ENCODE measurements around the gene GALNT17.

The GALNT17 gene

GRCh38 chr7:71649812-71650211 is 517.9 kb downstream of the GALNT17 start:
- H3K4me1 ChIP-seq (ENCODE audit: control insufficient read depth, insufficient read depth, low read length): no peaks in the 10 kb centered on the region
- no peak overlapping the region for H3K27ac ChIP-seq (ENCODE audit: extremely low read depth, low read depth, low read length)
- POLR2A ChIA-PET: no interaction called here
- H3K36me3 ChIP-seq (ENCODE audit: control insufficient read depth in 2 of 2, insufficient read depth in 1 of 2, low read length in 2 of 2): no peaks in the 10 kb centered on the region
- no peak overlapping the region for H3K4me3 ChIP-seq (ENCODE audit: low read depth, low read length)
- CTCF ChIA-PET: no interaction called here
- TF ChIP-seq MEIS1 (CRISPR knock-in tag; IDR thresholded peaks at IDR 0.05; ENCODE audit: borderline replicate concordance) (no peak), ZNF121 (tag by site-specific recombination; IDR thresholded peaks at IDR 0.05) (no peak), HOXD13 (CRISPR knock-in tag; IDR thresholded peaks at IDR 0.05; ENCODE audit: borderline replicate concordance) (no peak), ZNF280C (tag by site-specific recombination; IDR thresholded peaks at IDR 0.05) (no peak), ZNF292 (tag by site-specific recombination; IDR thresholded peaks at IDR 0.05; ENCODE audit: borderline replicate concordance, low read depth) (no peak), GFI1B (tag by site-specific recombination; IDR thresholded peaks at IDR 0.05) (no peak), KLF17 (tag by site-specific recombination; IDR thresholded peaks at IDR 0.05) (no peak), ZNF518A (tag by site-specific recombination; conservative IDR thresholded peaks at IDR 0.05; ENCODE audit: low read depth) (no peak)
- no peaks in the 10 kb centered on the region for H3K9me3 ChIP-seq (ENCODE audit: control insufficient read depth, insufficient read depth, low read depth, low read length)

- ChIA-PET POLR2A (no interaction called here), CTCF (no interaction called here)
- H3K27ac ChIP-seq (ENCODE audit: extremely low read depth, low read depth, low read length): no peak overlapping the region
- H3K4me3 ChIP-seq (ENCODE audit: low read depth, low read length): no peak overlapping the region
- no peaks in the 10 kb centered on the region for H3K4me1 ChIP-seq (ENCODE audit: control insufficient read depth, insufficient read depth, low read length)
- H3K36me3 ChIP-seq (ENCODE audit: control insufficient read depth in 2 of 2, insufficient read depth in 1 of 2, low read length in 2 of 2): no peaks in the 10 kb centered on the region
- no peaks in the 10 kb centered on the region for H3K9me3 ChIP-seq (ENCODE audit: control insufficient read depth, insufficient read depth, low read depth, low read length)
- TF ChIP-seq ZNF692 (tag by site-specific recombination; IDR thresholded peaks at IDR 0.05): no peak
- no peak for TF ChIP-seq ZBTB1 (tag by site-specific recombination; IDR thresholded peaks at IDR 0.05)
- TF ChIP-seq AEBP2 (tag by site-specific recombination; IDR thresholded peaks at IDR 0.05; ENCODE audit: borderline replicate concordance): no peak
- TF ChIP-seq ZNF169 (tag by site-specific recombination; IDR thresholded peaks at IDR 0.05): no peak
- TF ChIP-seq PRDM1 (tag by site-specific recombination; IDR thresholded peaks at IDR 0.05): no peak
- TF ChIP-seq ZNF148 (tag by site-specific recombination; IDR thresholded peaks at IDR 0.05; ENCODE audit: borderline replicate concordance): no peak
- no peak for TF ChIP-seq KLF8 (tag by site-specific recombination; IDR thresholded peaks at IDR 0.05)
- no peak for TF ChIP-seq ZNF530 (tag by site-specific recombination; IDR thresholded peaks at IDR 0.05; ENCODE audit: low read depth)
- TF ChIP-seq ZNF2 (tag by site-specific recombination; IDR thresholded peaks at IDR 0.05): no peak
- TF ChIP-seq ZNF837 (tag by site-specific recombination; IDR thresholded peaks at IDR 0.05): no peak
- TF ChIP-seq ZNF707 (tag by site-specific recombination; IDR thresholded peaks at IDR 0.05): no peak
- TF ChIP-seq ZFP41 (tag by site-specific recombination; IDR thresholded peaks at IDR 0.05; ENCODE audit: borderline replicate concordance): no peak
Observed at GRCh38 chr7:71650653-71651337, 518.9 kb downstream of the GALNT17 start.

Measured in HEK293 (cell line).